Measurements from ENCODE around the gene MBD3L1. TPM values are rescaled to one million over a fixed set of nuclear protein-coding genes. Genes with fewer than 3 reads are reported as not detected.

MBD3L1 gene
- total and polyA plus RNA-seq, 2 of the 4 experiments (the other 2 are of a cell fraction) = not detected

- Histone ChIP-seq H4K5ac (ENCODE audit: low read depth, low read length) (no peak overlapping the region), H3K9ac (ENCODE audit: low read depth, low read length) (no peak overlapping the region), H3K27me3 (ENCODE audit: control insufficient read depth, insufficient read depth, low read length) (no peaks in the 10 kb centered on the region), H2BK15ac (ENCODE audit: low read depth, low read length) (no peak overlapping the region), H2AFZ (replicated peaks; ENCODE audit: low read length, poor library complexity) (no peak overlapping the region), H3K23ac (ENCODE audit: low read depth, low read length) (no peak overlapping the region), H2BK120ac (ENCODE audit: low read depth, low read length) (no peak overlapping the region), H3K9me1 (ENCODE audit: insufficient read depth, low read length) (no peaks in the 10 kb centered on the region), H2BK5ac (ENCODE audit: low read depth, low read length, poor library complexity, severe bottlenecking) (no peak overlapping the region), H3K56ac (ENCODE audit: extremely low read depth, insufficient read depth, low read length) (no peak overlapping the region), H2AK9ac (replicated peaks; ENCODE audit: low read depth, low read length, poor library complexity) (no peak overlapping the region), H3K4ac (ENCODE audit: low read depth, low read length) (no peak overlapping the region), H3K4me2 (ENCODE audit: low read depth, low read length) (no peak overlapping the region), H3K9me3 (ENCODE audit: control insufficient read depth, insufficient read depth, low read length) (no peaks in the 10 kb centered on the region; the same call in 1 of the 2 replicates), H3K14ac (replicated peaks; ENCODE audit: low read depth, low read length) (no peak overlapping the region), H2AK5ac (ENCODE audit: low read depth, low read length) (no peak overlapping the region), H3K4me3 (ENCODE audit: insufficient read depth, low read depth, low read length) (no peak overlapping the region), H2BK20ac (ENCODE audit: low read depth, low read length) (no peak overlapping the region), H3K27ac (ENCODE audit: insufficient read depth, low read length) (no peak overlapping the region), H4K20me1 (ENCODE audit: insufficient read depth, low read length) (no peaks in the 10 kb centered on the region), H4K91ac (ENCODE audit: insufficient read depth, low read depth, low read length) (no peak overlapping the region), H3K36me3 (ENCODE audit: control insufficient read depth, insufficient read depth, low read length) (no peaks in the 10 kb centered on the region), H3K79me1 (ENCODE audit: low read depth in 1 of 2, low read length in 2 of 2) (peaks cover 8 to 9% of the 10 kb centered on the region in 2 experiments; a peak in 3 of 4 replicates), H3K18ac (ENCODE audit: low read depth, low read length) (no peak overlapping the region), H3K4me1 (ENCODE audit: control insufficient read depth, insufficient read depth, low read length) (peaks cover 4% of the 10 kb centered on the region), H4K8ac (ENCODE audit: low read depth in 2 of 2, low read length in 2 of 2) (no peak overlapping the region)
- no TSS peak for BruUV-seq (replicated peaks)
- WGBS, 2 experiments (ENCODE audit: extremely low coverage in 2 of 2, insufficient read length in 1 of 2) = no CpG with 5 or more reads among the region's 3 CpGs
- ATAC-seq (ENCODE audit: low read depth) = no peak
- dilution Hi-C loops (cut with HindIII; ENCODE audit: low sequenced_read_pairs, unreplicated experiment) (no loop called here), intact Hi-C loops (cut with micrococcal nuclease) (no loop called here), in situ Hi-C loops (cut with MboI; ENCODE audit: low sequenced_read_pairs) (no loop called here)
- POLR2A ChIA-PET (ENCODE audit: unreplicated experiment) = no interaction called here
- TF ChIP-seq CEBPB (IDR thresholded peaks at IDR 0.05; ENCODE audit: low read depth, low read length) (peak; percentile 94), MAFK (IDR thresholded peaks at IDR 0.05; ENCODE audit: low read depth, low read length) (no peak)
- no peak for DNase-seq
- CTCF ChIA-PET = no interaction called here
Observed at GRCh38 chr19:8835877-8836276, 3.7 kb downstream of the MBD3L1 start.
